Lung (tissue), 12 donors: ENCODE results near the gene DOK6. TPM values are rescaled to one million over a fixed set of nuclear protein-coding genes. Genes with fewer than 3 reads are reported as not detected.
"Not testable (repeated sequence)": the region's sequence is repeated elsewhere in the genome, so short reads cannot be mapped to it uniquely, and the experiment has no call there.

Experiments
- ATAC-seq: fragments of 200-7000 bp; cut with Tn5 transposase; one replicate; pipeline ENCODE4 v1.9.1; 2020; ENCODE audit warnings: moderate number of reproducible peaks; ENCODE audit not compliant: insufficient read depth, low FRiP score
- DNase-seq, 3 donors: peaks; one replicate each; pipeline ENCODE4 v3.0.0-alpha.2; 2013 to 2017
- H3K27ac ChIP-seq, 2 donors: one replicate each; pipeline ENCODE4 v1.5.1; 2013; ENCODE audit warnings: mild to moderate bottlenecking in 2 of 2, moderate library complexity in 2 of 2, control low read depth in 1 of 2, inconsistent platforms in 1 of 2, low read depth in 1 of 2, low read length in 1 of 2
- H3K27me3 ChIP-seq, 3 donors: one replicate each; pipeline ENCODE4 v1.5.1; 2013; ENCODE audit warnings: low read length in 2 of 3; ENCODE audit not compliant: control insufficient read depth in 3 of 3, insufficient read depth in 3 of 3
- H3K36me3 ChIP-seq, 4 donors: one replicate each; pipeline ENCODE4 v1.5.1; 2013; ENCODE audit warnings: low read length in 4 of 4, mild to moderate bottlenecking in 1 of 4, moderate library complexity in 1 of 4; ENCODE audit not compliant: control insufficient read depth in 4 of 4, insufficient read depth in 4 of 4
- H3K4me1 ChIP-seq, 5 donors: one replicate each; pipeline ENCODE4 v1.5.1; 2013; ENCODE audit warnings: low read length in 5 of 5, mild to moderate bottlenecking in 2 of 5, moderate library complexity in 1 of 5; ENCODE audit not compliant: control insufficient read depth in 5 of 5, insufficient read depth in 5 of 5
- H3K4me3 ChIP-seq: one replicate; pipeline ENCODE4 v1.5.1; 2013; ENCODE audit warnings: mild to moderate bottlenecking, control low read depth, moderate library complexity
- H3K9ac ChIP-seq, 2 donors: one replicate each; pipeline ENCODE4 v1.5.1; 2013; ENCODE audit warnings: low read length in 2 of 2, control low read depth in 1 of 2; ENCODE audit not compliant: insufficient read depth in 1 of 2
- H3K9me3 ChIP-seq, 4 donors: one replicate each; pipeline ENCODE4 v1.5.1; 2013; ENCODE audit warnings: low read length in 3 of 4, mild to moderate bottlenecking in 1 of 4, moderate library complexity in 1 of 4; ENCODE audit not compliant: control insufficient read depth in 4 of 4, insufficient read depth in 3 of 4
- CTCF ChIP-seq: IDR thresholded peaks from 2 replicates; pipeline ENCODE4 v1.5.1; 2012; ENCODE audit warnings: mild to moderate bottlenecking; ENCODE audit errors: control extremely low read depth, extremely low read depth
- WGBS, 2 donors: extraction: QIAGEN DNeasy Blood & Tissue Kit; methylation state at CpG; one replicate each; pipeline ENCODE4 v1.1.7; 2013; 5-methylcytosine and 5-hydroxymethylcytosine counted together
- polyA plus RNA-seq, 2 donors: library from polyadenylated mRNA; stranded (reverse); fragments of 200-250 nt; gene quantifications; one replicate each; pipeline ENCODE4 v1.2.1, GENCODE V29; 2013
- total RNA-seq, 2 donors: library from RNA; depleted of rRNA in 1 of 2; stranded (reverse); fragments of >200 nt in 1 of 2; gene quantifications; one replicate each; pipeline ENCODE4 v1.2.1, GENCODE V29; 2014 to 2021
- donor health status: control.
- donor health status: control.
- donor health status: Bipolar disorder and iron deficiency.
- donor health status: healthy.
- donor health status: DM: yes; HTN: yes; CAD: no.

Gene DOK6
- total and polyA plus RNA-seq, 4 donors = 0.61 to 21.3 (median 2.7) TPM

- 93 to 97% methylated on average over 1 of the region's 1 CpG for WGBS, 2 donors
- no peak for TF ChIP-seq CTCF
- no peak overlapping the region for H3K4me3 ChIP-seq
- H3K9me3 ChIP-seq = no peaks in the 10 kb centered on the region
- H3K27ac ChIP-seq = no peak overlapping the region
- H3K27me3 ChIP-seq = no peaks in the 10 kb centered on the region
- ATAC-seq (no peak), DNase-seq (no peak)
- peaks cover 0 to 17% (median 0%) of the 10 kb centered on the region in 5 donors for H3K4me1 ChIP-seq
- H3K9ac ChIP-seq = no peak overlapping the region
- H3K36me3 ChIP-seq = no peaks in the 10 kb centered on the region
Observed at GRCh38 chr18:69854455-69854854, 453.8 kb downstream of the DOK6 start.

- no peak overlapping the region for H3K27ac ChIP-seq
- ATAC-seq = no peak
- H3K27me3 ChIP-seq = no peaks in the 10 kb centered on the region
- 91% methylated on average over 5 of the region's 5 CpGs for WGBS, 2 donors
- no peaks in the 10 kb centered on the region for H3K9me3 ChIP-seq
- no peak for TF ChIP-seq CTCF
- H3K36me3 ChIP-seq = no peaks in the 10 kb centered on the region
- no peak overlapping the region for H3K4me3 ChIP-seq
- DNase-seq = no peak
- H3K9ac ChIP-seq = no peak overlapping the region
- no peaks in the 10 kb centered on the region for H3K4me1 ChIP-seq
Observed at GRCh38 chr18:69858897-69859296, 458.2 kb downstream of the DOK6 start.

GRCh38 chr18:69864802-69865201, 464.1 kb downstream of the DOK6 start:
- 87 to 91% methylated on average over 6 of the region's 6 CpGs for WGBS, 2 donors
- not testable (repeated sequence) for DNase-seq, H3K4me1 ChIP-seq, ATAC-seq, H3K27ac ChIP-seq, H3K9me3 ChIP-seq, H3K4me3 ChIP-seq, H3K36me3 ChIP-seq, H3K9ac ChIP-seq, H3K27me3 ChIP-seq

- TF ChIP-seq CTCF = no peak
- DNase-seq (no peak), ATAC-seq (no peak)
- Histone ChIP-seq H3K4me1 (no peaks in the 10 kb centered on the region), H3K9me3 (no peaks in the 10 kb centered on the region), H3K27ac (no peak overlapping the region), H3K9ac (no peak overlapping the region), H3K4me3 (no peak overlapping the region), H3K36me3 (no peaks in the 10 kb centered on the region), H3K27me3 (no peaks in the 10 kb centered on the region)
- WGBS, 2 donors = 40 to 54% methylated on average over 4 of the region's 4 CpGs
Observed at GRCh38 chr18:69865776-69866175, 465.1 kb downstream of the DOK6 start.
